ENCODE measurements around the gene NOX3.

GRCh38 chr6:155396605-155397004, 59.0 kb downstream of the NOX3 start:
- TF ChIP-seq POLR2AphosphoS5 (IDR thresholded peaks at IDR 0.05; ENCODE audit: borderline replicate concordance, low read depth, low read length) (no peak), FOXP2 (optimal IDR thresholded peaks at IDR 0.05; ENCODE audit: control extremely low read depth, extremely low read length, insufficient read depth) (no peak), EZH2 (IDR thresholded peaks at IDR 0.05) (no peak)
